HG03139 (cell line): ENCODE results near the gene RBM20.
"Not testable (repeated sequence)": the region's sequence is repeated elsewhere in the genome, so short reads cannot be mapped to it uniquely, and the experiment has no call there.

ENCODE experiments used
- ATAC-seq: cut with Tn5 transposase; IDR thresholded peaks from one replicate; pipeline ENCODE4 v1.9.1; 2021; ENCODE audit not compliant: unreplicated experiment

RBM20 gene

DNA sequence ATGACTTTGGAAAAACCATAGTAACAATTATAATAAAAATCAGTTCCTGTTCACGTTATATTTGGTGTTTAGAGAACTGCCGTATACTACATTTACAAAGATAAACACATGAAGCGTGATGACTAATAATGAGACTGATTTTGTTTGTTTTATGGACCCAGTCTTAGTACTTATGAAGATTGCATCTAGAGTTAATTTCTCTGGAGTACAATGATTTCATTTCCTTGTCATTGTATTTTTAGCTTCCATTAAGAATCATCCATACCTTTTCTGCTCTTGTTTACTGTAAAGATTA is 2.9 kb downstream of the RBM20 start:
- no peak for ATAC-seq

DNA sequence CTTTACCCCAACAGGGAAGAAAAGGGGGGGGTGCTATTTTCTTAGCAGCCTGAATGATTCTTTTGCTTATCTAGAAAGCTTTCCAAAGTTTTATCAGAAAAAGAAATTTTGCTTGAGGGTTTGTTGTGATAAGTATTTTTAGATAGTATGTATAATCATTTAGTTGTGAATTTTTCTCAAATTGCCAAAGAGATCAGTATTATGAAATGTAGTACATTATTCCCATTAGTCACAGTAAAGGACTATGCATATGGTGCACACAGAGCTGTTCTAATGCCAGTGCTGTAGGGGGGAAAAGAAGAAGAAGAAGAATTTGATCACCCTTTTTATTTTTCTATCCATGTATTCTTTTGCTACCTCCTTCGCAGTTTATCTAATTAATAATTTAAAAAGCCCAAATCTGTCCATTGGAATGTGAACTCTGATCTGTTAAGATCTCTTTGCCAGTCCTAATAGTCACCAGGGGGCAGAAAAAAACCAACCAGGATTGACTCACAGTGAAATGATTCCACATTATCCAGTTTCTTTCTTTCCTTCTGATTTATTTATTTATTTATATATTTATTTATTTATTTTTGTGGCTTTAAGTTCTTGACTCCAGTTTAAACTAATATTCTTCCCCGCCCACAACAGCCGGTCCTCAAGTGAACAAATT is 4.7 kb downstream of the RBM20 start:
- no peak for ATAC-seq

DNA sequence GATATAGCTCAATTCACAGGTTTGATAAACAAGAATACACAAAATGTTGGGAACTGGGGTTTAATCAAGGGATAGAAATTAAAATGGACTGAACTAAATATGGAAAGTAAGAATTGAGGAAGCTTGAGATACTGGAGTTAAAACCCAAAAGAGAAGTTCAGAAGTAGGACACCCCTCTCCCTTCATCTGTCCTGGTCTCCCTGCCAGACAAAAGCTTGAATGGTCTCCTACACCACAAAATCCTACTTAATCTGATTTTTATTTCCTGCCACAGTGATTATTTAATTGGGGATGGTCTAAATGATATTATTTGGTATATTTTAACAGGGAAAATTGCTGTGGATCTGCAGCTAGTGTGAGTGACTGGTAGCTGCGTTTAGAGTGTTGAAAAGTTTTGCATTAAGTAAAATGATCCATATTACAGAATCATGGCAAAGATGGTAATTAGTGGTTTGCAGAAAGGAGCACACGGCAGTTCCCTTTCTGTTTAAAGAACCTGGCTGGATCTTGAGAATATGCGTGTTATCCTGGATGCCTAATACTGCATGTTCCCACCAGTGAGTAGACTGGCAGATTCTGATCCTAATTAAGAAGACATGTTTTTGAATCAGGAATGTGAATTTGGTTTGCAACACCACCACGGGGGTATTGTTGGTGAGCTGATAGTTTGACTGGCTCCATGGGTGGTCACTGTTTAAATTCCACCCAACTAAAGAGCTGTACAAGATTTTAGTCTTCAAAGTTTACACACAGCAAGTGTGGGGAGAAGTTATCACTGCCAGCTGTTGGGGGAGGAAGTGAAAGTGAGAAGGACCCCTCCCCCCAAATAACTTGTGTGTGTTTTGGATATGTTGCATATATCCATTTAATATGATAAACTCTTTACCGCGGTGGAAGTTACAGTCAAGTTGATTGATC is 5.5 kb downstream of the RBM20 start:
- no peak for ATAC-seq

DNA sequence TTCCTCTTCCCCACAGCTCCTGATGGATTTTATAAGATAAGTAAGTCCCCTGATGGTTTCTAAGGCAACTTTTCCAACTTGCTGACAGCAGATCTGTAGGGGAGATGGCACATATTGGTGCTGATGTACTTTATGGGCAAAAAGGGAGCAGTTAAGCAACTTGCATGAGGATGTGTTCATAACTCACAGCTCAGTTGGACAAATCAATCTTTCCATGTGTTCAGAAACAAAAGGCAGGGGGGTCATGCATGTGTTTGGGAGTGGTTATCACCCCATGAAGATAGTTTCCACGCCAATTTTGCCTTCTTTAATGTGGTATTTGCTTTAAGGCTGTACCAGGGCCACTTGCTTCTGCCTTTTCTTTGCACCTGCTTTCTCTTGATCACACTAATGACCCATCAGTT is 6.1 kb downstream of the RBM20 start:
- ATAC-seq: no peak

DNA sequence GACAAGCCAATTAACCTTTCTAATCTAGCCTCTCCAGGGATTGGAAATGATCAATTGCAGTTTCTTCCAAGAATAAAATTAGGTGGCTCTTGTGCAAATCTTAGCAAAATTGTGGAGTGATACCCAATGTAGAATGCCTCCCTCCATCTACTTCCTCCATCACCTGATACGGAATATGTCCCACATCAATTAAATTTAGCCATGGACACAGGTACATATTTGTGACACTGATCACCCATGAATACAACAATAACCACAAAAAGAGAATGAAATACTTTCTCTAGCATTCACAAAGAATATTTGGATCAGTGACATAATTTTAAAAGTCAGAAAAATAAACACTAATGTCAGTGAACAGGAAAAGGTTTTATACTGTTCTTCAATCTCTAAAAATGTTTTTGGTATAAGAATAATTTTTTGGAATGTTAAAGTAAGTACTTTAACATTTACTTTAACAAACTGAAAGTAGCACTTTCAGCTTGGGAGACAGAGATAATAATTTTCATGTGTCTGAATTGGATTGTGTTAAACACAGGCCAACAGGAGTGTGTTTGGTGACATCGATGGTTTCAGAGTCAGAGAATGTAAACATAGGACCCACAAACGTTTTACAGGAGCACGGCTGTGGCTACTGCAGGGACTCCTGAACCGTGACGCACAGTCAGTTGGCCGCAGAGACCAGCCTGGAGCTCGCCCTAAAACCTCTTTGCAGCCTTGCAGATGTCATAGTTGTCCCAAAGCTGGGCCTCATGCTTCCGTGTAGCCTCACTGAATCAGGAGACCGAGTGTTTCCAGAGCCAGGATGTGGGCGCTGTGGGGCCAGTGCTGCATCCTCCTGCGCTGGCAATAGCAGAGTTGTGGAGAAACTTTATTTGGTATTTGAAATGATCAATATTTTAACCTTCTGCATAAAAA is 7.2 kb downstream of the RBM20 start:
- peak; percentile 91 for ATAC-seq

DNA sequence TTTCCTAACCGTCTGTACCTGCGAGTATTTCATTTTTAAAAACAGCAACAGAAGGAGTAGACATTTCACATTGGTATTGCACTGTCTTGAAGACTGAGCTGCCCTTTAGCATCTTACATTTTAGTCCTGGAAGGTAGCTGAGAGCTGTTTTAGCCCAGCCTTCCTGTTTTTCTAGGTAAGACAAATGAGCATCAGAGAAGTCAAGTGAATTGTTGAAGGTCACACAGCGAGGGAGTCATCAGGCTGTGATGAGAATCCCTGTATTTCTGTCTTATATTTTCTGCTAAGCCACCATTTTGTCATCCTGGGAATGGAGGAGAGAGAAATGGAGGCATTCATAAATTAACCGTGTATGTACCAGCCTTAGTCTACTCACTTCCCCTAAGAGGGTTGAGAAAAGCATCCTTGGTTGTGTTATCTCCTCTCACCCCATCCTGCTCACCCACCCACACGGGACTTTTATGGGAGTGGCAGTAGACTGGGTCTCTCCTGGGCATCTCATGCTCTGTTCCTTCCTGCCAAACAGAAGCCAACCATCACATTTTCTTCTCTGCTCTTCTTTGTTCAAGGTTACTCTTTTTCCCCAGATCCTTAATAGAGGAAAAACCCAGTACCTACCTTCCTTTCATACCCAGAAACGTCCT is 8.5 kb downstream of the RBM20 start:
- no peak for ATAC-seq

DNA sequence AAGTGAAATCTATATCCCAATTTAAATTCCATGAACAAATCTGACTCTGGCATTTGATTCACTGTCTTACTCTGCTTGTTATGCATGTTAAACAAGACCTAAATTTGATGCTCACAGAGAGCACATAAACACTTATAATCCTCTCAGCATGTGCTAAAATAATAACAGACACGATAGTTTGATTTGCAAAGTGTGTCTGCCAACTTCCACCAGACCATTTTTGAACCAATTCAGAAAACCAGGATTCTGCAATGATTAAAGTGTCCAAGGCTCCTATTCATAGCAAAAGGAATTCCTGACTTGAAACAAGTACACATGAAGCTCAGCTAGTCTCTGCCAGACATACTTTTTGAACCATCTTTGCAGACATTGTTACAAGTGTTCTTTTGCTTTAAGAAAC is 11.2 kb downstream of the RBM20 start:
- no peak for ATAC-seq

DNA sequence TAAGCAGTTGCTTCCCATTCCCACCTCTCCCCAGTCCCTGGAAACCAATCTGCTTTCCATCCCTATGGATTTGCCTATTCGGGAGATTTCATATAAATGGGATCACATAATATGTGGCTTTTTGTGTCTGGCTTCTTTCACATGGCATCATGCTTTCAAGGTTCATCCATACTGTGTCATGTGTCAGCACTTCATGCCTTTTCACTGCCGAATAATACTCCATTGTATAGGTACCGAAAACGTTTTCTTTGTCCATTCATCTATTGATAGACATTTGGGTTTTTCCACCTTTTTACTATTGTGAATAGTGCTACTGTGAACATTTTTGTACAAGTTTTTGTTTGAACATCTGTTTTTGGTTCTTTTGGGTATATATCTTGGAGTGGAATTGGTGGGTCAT is 12.5 kb downstream of the RBM20 start:
- no peak for ATAC-seq

DNA sequence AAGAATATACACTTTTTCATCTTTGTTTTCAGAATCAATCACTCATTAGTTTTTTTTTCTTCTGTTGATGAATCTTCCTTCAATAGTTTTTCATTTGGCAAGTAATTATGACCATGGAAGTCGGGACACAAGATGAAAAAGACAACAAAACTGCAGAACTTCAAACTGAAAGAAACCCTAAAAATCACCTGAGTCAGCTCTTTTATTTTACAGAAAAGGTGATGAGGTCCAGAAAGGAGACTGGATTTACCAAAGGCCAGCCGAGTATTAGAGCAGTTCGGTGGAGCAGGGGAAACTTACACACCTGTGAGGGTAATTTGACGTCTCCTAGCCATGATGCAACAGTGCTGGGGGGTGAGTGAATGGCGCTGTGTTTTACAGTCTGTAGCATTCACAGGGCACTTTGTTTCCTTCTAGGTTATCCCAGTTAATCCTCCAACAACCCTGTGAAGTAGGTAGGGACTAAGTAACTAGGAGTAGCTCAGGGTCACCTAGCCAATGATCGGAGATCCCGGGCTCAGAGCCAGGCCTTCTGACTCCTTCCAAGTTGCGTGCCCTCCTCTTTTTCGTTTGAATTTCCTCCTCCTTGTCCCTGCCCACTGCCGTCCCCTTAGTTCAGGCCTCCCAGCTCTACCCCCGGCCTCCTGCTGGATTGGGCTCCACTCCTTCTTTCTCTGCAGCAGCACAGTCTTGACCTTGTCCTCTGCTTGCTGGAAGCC is 14.0 kb downstream of the RBM20 start:
- no peak for ATAC-seq

DNA sequence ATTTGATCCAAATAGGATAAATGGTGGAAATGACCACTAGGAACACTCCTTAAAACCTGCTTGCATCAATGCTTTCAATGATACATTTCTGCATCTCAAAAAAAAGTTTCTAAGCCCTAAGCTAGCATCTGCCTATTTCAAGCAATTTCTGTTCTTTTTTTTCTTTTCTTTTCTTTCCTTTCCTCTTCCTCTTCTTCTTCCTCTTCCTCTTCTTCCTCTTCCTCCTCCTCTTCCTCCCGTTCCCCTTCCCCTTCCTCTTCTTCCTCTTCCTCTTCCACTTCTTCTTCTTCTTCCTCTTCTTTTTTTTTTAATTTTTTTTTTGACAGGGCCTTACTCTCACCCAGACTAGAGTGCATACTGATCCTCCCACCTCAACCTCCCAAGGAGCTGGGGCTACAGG is 15.4 kb downstream of the RBM20 start:
- no peak for ATAC-seq

DNA sequence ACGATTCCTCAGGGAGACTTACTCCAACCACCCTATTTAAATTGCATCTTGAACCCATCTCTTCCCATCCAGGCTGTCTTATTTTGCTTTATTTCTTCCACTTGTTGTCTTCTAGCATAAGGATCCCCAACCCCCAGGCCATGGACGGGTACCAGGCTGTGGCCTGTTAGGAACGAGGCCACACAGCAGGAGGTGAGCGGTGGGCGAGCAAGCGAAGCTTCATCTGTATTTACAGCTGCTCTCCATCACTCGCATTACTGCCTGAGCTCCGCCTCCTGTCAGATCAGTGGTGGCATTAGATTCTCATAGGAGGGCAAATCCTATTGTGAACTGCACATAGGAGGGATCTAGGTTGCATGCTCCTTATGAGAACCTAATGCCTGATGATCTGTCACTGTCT is 16.2 kb downstream of the RBM20 start:
- ATAC-seq: not testable (repeated sequence)

DNA sequence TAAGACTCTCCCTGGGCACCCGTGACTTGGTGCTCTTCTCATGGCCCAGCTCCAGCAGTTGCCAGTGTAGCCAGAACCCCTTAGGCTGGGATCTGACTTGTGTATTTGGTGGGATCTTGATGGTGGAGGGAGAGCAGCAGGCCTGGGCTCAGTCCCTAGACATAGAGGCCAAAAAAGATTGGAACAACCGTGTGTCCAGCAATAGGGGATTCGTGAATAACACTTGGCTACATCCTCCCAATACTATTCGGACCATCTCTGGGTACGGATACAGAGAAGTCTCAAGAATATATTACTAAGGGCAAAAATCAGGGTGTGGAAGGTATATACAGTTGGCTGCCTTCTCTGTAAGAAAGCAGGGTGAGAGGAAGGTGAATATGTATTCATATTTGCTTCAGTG is 17.2 kb downstream of the RBM20 start:
- no peak for ATAC-seq

DNA sequence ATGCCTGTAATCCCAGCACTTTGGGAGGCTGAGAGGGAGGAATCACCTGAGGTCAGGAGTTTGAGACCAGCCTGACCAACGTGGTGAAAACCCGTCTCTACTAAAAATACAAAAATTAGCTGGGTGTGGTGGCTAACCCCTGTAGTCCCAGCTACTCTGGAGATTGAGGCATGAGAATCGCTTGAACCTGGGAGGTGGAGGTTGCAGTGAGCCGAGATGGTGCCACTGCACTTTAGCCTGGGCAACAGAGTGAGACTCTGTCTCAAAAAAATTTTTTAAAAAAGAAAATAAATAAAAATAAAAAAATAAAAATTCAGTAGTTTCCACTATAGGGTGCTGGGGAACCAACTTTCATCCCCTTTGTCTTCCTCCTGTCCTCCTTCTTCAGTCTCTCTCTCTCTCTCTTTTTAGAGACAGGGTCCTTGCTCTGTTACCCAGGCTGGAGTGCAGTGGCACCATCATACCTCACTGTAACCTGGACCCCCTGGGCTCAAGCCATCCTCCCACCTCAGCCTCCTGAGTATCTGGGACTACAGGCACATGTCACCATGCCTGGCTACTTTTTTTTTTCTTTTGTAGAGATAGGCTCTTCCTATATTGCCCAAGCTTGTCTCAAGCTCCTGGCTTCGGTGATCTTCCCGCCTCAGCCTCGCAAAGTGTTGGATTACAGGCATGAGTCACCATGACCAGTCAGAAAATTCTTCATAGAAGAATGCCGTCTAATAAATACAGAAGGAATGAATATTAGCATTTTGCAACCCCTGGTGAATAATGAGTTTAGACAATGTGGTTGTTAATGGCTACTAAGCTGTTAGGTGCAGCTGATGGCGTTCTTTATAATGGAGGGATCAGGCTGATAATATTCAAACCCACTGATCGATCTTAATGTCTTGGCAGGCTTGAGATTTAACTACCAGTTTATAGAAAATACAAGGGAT is 20.6 kb downstream of the RBM20 start:
- no peak for ATAC-seq

DNA sequence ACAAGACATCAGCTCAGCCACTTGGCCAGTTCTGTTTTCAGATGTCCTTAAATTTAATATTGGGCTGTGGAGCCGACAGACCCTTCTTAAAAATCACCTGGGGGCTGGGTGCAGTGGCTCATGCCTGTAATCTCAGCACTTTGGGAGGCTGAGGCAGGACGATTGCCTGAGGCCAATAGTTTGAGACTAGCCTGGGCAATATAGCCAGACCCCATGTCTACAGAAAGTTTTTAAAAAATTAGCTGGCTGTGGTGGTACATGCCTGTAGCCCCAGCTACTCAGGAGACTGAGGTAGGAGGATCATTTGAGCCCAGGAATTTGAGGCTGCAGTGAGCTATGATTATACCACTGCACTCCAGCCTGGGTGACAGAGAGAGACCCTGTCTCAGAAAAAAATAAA is 22.1 kb downstream of the RBM20 start:
- not testable (repeated sequence) for ATAC-seq

DNA sequence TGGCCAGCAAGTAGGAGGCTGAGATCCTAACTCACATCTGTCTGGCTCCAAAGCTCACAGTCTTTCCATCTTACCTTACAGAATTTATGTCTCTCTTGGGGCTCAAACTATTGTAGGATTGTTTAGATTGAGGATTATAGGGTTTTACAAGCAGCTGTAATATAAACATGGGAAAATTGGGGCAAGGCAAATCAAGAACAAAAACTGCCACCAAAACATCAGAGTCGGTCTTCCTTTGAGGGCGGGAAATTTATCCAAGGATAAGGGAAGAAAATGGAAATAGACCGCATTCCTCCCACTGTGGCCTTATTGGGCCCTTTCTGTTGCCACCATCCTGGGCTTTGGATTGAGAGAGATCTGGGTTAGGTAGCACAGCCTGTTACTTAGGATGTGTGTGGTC is 22.5 kb downstream of the RBM20 start:
- ATAC-seq: no peak

DNA sequence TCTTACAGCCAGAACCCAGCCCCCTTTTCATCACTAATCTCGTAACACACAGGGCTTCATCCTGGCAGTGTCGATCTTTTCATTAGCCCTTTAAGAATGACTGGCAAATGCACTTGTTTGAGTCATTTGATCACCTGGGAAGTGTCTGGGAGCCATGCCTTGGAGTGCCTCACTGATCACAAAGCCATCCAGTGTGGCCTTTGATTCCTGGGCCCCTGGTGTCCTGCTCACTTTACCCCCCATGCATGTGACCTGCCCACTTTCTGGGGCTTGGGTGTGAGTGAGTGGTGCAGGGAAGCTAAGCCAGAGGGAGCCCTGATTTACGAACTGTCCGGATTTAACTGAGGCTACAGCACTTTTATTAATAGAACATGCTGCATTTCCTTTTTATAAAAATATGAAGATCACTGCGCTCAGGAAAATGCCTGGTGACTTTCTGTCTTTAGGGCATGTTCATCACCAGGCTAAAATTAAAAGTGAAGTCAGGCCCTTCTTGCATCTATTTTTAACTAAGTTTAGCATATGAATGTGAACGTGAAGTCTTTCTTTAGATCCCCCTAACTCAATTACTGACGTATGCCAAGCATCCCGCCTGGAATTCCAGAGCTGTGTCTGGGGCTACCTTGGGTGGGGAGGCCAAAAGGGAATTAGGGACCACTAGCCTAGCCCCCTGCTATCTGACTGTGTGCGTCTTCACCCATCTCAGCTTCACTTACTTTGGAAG is 23.6 kb downstream of the RBM20 start:
- no peak for ATAC-seq

DNA sequence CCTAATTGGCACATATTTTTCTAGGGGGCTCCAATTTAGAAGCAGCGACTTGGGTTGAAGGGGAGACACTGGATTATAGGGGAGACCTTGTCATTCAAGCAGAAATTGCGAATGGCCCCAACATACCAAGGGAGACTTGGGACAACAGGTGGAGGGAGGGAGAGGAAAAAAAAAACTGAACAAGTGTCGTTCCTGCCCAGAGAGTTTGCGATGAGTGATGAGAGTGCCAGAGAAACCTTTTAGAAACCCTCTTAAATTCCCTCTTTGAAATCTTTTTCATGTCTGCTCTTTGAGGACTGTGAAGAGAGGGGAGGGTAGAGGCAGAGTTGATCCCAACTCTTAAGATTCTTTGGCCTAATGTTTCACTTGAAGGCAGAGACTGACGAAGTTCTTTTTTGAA is 24.3 kb downstream of the RBM20 start:
- ATAC-seq: no peak

DNA sequence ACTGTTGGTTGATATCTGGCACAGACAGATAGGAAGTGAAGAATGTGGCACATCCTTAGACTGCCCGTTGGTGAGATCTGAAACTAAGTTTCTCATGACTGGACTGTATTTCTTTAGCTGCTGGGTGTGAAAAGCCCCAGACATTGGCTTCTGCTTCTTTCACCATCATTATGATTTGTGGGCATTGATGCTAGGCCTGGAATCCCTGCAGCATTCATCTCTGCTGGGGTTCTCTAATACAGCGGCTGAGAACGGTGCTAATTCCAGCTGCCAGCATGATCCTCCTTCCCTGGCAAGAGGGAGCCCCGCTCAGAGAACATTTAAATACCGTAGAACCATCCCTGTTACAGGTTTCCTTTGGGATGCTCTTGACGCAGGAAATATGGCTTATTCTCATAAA is 26.2 kb downstream of the RBM20 start:
- no peak for ATAC-seq
